BJ (cell line): Measurements from ENCODE around the gene RAB8B. TPM values are rescaled to one million over a fixed set of nuclear protein-coding genes. Genes with fewer than 3 reads are reported as not detected.
A peak's percentile ranks its signal among the peaks of the same experiment; 100 is the strongest.

Experiments used
- CTCF ChIA-PET: fragments of 350-600 bp; formaldehyde crosslinking; extraction: SDS; loops from one replicate; lab custom pipeline; 2021; ENCODE audit warnings: antibody characterized with exemption, inconsistent platforms; lab: Yijun Ruan, JAX
- POLR2A ChIA-PET: fragments of 300-600 bp; sonication (Branson Sonifier 250); formaldehyde crosslinking; extraction: SDS; loops from one replicate; lab custom pipeline; 2021; ENCODE audit warnings: antibody characterized with exemption; lab: Charles Lee
- DNase-seq: peaks from one replicate; pipeline ENCODE4 v3.0.0-alpha.2; 2011; ENCODE audit warnings: low read depth
- H3K27me3 ChIP-seq: 2 replicates; pipeline ENCODE4 v1.6.0; 2011; ENCODE audit warnings: low read length; ENCODE audit not compliant: control insufficient read depth, insufficient read depth
- H3K36me3 ChIP-seq: 2 replicates; pipeline ENCODE4 v1.5.1; 2011; ENCODE audit warnings: low read length; ENCODE audit not compliant: control insufficient read depth, insufficient read depth
- H3K4me3 ChIP-seq: 2 replicates; pipeline ENCODE4 v1.5.1; 2011; ENCODE audit warnings: low read depth, mild to moderate bottlenecking, control low read depth, low read length
- CTCF ChIP-seq: IDR thresholded peaks from 2 replicates; pipeline ENCODE4 v1.5.1; 2011; ENCODE audit warnings: low read depth, mild to moderate bottlenecking, control low read depth, inconsistent platforms, low read length, moderate library complexity; ENCODE audit not compliant: insufficient read depth
- polyA plus RNA-seq: library from polyadenylated mRNA; depleted of rRNA; stranded (reverse); fragments of >200 nt; gene quantifications from 2 replicates; pipeline ENCODE4 v1.2.3, GENCODE V29; 2011

RAB8B gene
- polyA plus RNA-seq, 1 experiment, result 16.4 TPM

- peak; percentile 82 for DNase-seq
- H3K27me3 ChIP-seq, result no peaks in the 10 kb centered on the region
- H3K36me3 ChIP-seq, result 0 out of 2 replicates have a peak, but pooled peaks cover 2% of the 10 kb centered on the region
- POLR2A ChIA-PET, result interaction anchor here (0.5 to 0.6 kb wide), 3 partner anchors 14 to 141 kb away, joined by 4 to 5 read pairs (median 4); no protein-coding TSS in a partner anchor
- CTCF ChIA-PET, result interaction anchor here (0.6 to 6.0 kb wide), 10 partner anchors 15 to 1175 kb away, joined by 3 to 69 read pairs (median 4); no protein-coding TSS in a partner anchor
- TF ChIP-seq CTCF, result no peak
- no peak overlapping the region for H3K4me3 ChIP-seq
Observed at GRCh38 chr15:63291507-63291906, 102.1 kb downstream of the RAB8B start.

- ChIA-PET CTCF (interaction anchor here (1.1 to 6.0 kb wide), 6 partner anchors 14 to 775 kb away, joined by 3 to 69 read pairs (median 6); no protein-coding TSS in a partner anchor), POLR2A (no interaction called here)
- DNase-seq, result no peak
- no peak for TF ChIP-seq CTCF
- Histone ChIP-seq H3K27me3 (no peaks in the 10 kb centered on the region), H3K4me3 (no peak overlapping the region), H3K36me3 (0 out of 2 replicates have a peak, but pooled peaks cover 2% of the 10 kb centered on the region)
Observed at GRCh38 chr15:63292241-63292640, 102.8 kb downstream of the RAB8B start.

- H3K4me3 ChIP-seq, result no peak overlapping the region
- 0 out of 2 replicates have a peak, but pooled peaks cover 2% of the 10 kb centered on the region for H3K36me3 ChIP-seq
- CTCF ChIA-PET, result interaction anchor here (0.7 to 6.0 kb wide), 6 partner anchors 75 to 775 kb away, joined by 3 to 69 read pairs (median 6); no protein-coding TSS in a partner anchor
- POLR2A ChIA-PET, result no interaction called here
- H3K27me3 ChIP-seq, result no peaks in the 10 kb centered on the region
- TF ChIP-seq CTCF, result no peak
- DNase-seq, result no peak
Observed at GRCh38 chr15:63292771-63293170, 103.4 kb downstream of the RAB8B start.

GRCh38 chr15:63294359-63294758 lies 105.0 kb downstream of the RAB8B start:
- CTCF ChIA-PET, result interaction anchor here (1.0 to 1.5 kb wide), 5 partner anchors 12 to 108 kb away, joined by 3 to 7 read pairs (median 3); no protein-coding TSS in a partner anchor
- POLR2A ChIA-PET, result interaction anchor here (0.6 kb wide), 1 partner anchor 169 kb away, joined by 3 read pairs; no protein-coding TSS in a partner anchor

More at GRCh38 chr15:63294359-63294758, 105.0 kb downstream of the RAB8B start:
- Histone ChIP-seq H3K36me3 (0 out of 2 replicates have a peak, but pooled peaks cover 4% of the 10 kb centered on the region), H3K27me3 (no peaks in the 10 kb centered on the region), H3K4me3 (no peak overlapping the region)
- DNase-seq, result no peak
- no peak for TF ChIP-seq CTCF
